Thymus (tissue), 2 donors: ENCODE data around the gene GABRG2. TPM values are rescaled to one million over a fixed set of nuclear protein-coding genes. Genes with fewer than 3 reads are reported as not detected.

Experiments used
- polyA plus RNA-seq: library from polyadenylated mRNA; stranded (reverse); fragments of 200-250 nt; gene quantifications from one replicate; pipeline ENCODE4 v1.2.3, GENCODE V29; 2013
- total RNA-seq: library from RNA; stranded (reverse); fragments of 120-200 nt; gene quantifications from one replicate; pipeline ENCODE4 v1.2.4, GENCODE V29; 2013
- donor health status: healthy.

The GABRG2 gene
- total and polyA plus RNA-seq, 2 donors: 0.05 to 0.18 TPM

Other genes with a start within 250 kb of the GABRG2 start
- gene GABRA1, start 219.7 kb upstream of the GABRG2 start, total RNA-seq: 2.7 TPM
- gene GABRA1, start 219.7 kb upstream of the GABRG2 start, polyA plus RNA-seq: 0.66 TPM